GM12878 (cell line): ENCODE results near the gene DIMT1. TPM values are rescaled to one million over a fixed set of nuclear protein-coding genes. Genes with fewer than 3 reads are reported as not detected.

ENCODE experiments used
- BRCA1 ChIP-seq: IDR thresholded peaks from 2 replicates; pipeline ENCODE4 v1.6.1; 2011; ENCODE audit warnings: low read depth, low read length, improper control_type of control experiment
- ESRRA ChIP-seq: IDR thresholded peaks from 2 replicates; pipeline ENCODE4 v1.6.1; 2012; ENCODE audit warnings: mild to moderate bottlenecking, low read length, improper control_type of control experiment
- HCFC1 ChIP-seq: fragments of 150-350 bp; IDR thresholded peaks from 2 replicates; pipeline ENCODE4 v1.6.1; 2014; ENCODE audit warnings: low read length
- MTA3 ChIP-seq: IDR thresholded peaks from 2 replicates; pipeline ENCODE4 v1.6.1; 2012; ENCODE audit warnings: low read length, inconsistent platforms, borderline replicate concordance
- NFIC ChIP-seq: IDR thresholded peaks from 2 replicates; pipeline ENCODE4 v1.6.1; 2012; ENCODE audit warnings: low read depth, mild to moderate bottlenecking, inconsistent platforms, low read length, moderate library complexity
- NFYB ChIP-seq: IDR thresholded peaks from 2 replicates; pipeline ENCODE4 v1.6.1; 2011; ENCODE audit warnings: low read depth, mild to moderate bottlenecking, low read length, improper control_type of control experiment, moderate library complexity; ENCODE audit not compliant: insufficient read depth
- SMAD5 ChIP-seq: IDR thresholded peaks from 2 replicates; pipeline ENCODE4 v1.6.1; 2016; ENCODE audit warnings: antibody characterized with exemption, low read depth
- STAT1 ChIP-seq: fragments of 450-650 bp; conservative IDR thresholded peaks from 2 replicates; pipeline ENCODE4 v1.6.1; 2014; ENCODE audit warnings: antibody characterized with exemption, mild to moderate bottlenecking
- TAF1 ChIP-seq: IDR thresholded peaks from 2 replicates; pipeline ENCODE4 v1.6.1; 2011; ENCODE audit warnings: mild to moderate bottlenecking, low read depth, low read length, borderline replicate concordance
- TBL1XR1 ChIP-seq: IDR thresholded peaks from 2 replicates; pipeline ENCODE4 v1.6.1; 2012; ENCODE audit warnings: low read depth, low read length, improper control_type of control experiment
- WRNIP1 ChIP-seq: IDR thresholded peaks from 2 replicates; pipeline ENCODE4 v1.6.1; 2011; ENCODE audit warnings: low read depth, low read length, improper control_type of control experiment, borderline replicate concordance
- polyA plus RNA-seq, 11 experiments: library from polyadenylated mRNA; depleted of rRNA in 4 of 11; unstranded in 6 of 11; stranded (reverse) in 5 of 11; fragments of >200 nt; fragmentation: Nextera tagmentation in 4 of 11; fragmentation: Illumina TruSeq in 1 of 11; extraction: Ambion mirVana in 4 of 11; extraction: Trizol in 1 of 11; gene quantifications; 1 replicate in 1 of 11; 2 replicates in 10 of 11; pipeline versions ENCODE4 v1.2.1 to v1.2.3, GENCODE V29; 2011 to 2016; ENCODE audit warnings: inconsistent platforms in 2 of 11, missing spikeins in 2 of 11, low read depth in 1 of 11
- total RNA-seq, 4 experiments: library from RNA; depleted of rRNA in 3 of 4; stranded (reverse); fragments of >200 nt in 3 of 4; fragmentation: Illumina TruSeq in 1 of 4; extraction: Trizol in 1 of 4; gene quantifications; 2 replicates each; pipeline versions ENCODE4 v1.2.1 to v1.2.3, GENCODE V29; 2013 to 2021
- TF ChIP-seq, protein P1 (sequence below): fragments of 450-650 bp; conservative IDR thresholded peaks from 2 replicates; pipeline ENCODE4 v1.6.1; 2017; ENCODE audit warnings: mild to moderate bottlenecking, moderate library complexity
- TF ChIP-seq, protein P2 (sequence below): IDR thresholded peaks from 2 replicates; pipeline ENCODE4 v1.6.1; 2011; ENCODE audit warnings: borderline replicate concordance, low read depth, mild to moderate bottlenecking, moderate library complexity, low read length; ENCODE audit not compliant: insufficient read depth, poor library complexity, severe bottlenecking
- TF ChIP-seq, protein P3 (sequence below): IDR thresholded peaks from 2 replicates; pipeline ENCODE4 v1.6.1; 2012; ENCODE audit warnings: improper control_type of control experiment, low read depth, low read length; ENCODE audit not compliant: insufficient replicate concordance
- TF ChIP-seq, protein P4 (sequence below): fragments of 450-650 bp; IDR thresholded peaks from 2 replicates; pipeline ENCODE4 v1.6.1; 2016; ENCODE audit warnings: mild to moderate bottlenecking

The DIMT1 gene
- total and polyA plus RNA-seq, 10 of the 15 experiments (the other 5 are each of a cell fraction or from before 2014, with no cell fraction given) = 19.0 to 66.2 (median 31.6) TPM

DNA sequence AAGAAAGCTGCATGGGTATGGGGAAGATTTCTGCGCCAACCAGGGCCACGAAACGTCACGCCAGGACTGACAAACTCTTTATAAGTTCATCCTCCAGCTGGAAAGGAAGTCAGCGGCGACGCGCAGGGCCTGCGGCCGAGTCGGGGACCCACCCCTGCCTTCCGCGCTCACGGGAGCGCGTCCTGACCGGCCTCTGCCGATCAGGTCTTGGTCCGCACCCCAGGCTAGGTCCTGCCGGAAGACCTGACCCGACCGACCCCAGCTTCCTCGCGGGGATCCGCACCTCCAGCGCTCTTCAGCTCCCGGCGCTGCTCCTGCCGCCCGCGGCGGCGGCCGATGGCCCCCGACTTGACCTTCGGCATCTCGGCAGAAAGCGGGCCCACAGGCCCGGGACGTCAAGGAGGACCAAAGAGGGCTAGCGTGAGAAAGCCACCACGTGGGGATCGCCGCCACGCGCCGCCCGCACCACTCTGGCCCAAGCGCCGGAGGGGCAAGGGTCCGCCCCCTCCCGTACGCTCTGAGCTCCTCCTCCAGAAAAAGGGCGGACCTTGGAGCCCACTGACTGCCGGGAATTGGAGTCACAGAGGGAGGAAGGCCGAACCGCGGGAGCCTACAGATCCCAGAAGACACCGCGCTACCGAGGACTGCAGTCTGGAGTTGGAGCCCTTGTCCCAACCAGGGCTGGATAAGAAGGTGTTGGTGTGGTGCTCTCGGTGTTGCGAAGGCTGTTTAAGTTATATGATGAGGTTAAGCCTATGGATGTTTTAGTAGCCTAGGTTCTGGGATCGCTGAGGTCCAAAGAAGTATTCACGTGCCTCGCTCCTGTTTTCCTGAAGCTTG is at the start of gene DIMT1 (continued):
- no peak for TF ChIP-seq WRNIP1
- peak; percentile 52; the same call in 1 of the 2 replicates for TF ChIP-seq TAF1
- no peak for TF ChIP-seq ESRRA
- TF ChIP-seq BRCA1 = no peak
- TF ChIP-seq NFIC = 0 out of 2 replicates have a peak, but pooled peaks have one; percentile 41
- TF ChIP-seq, protein P1, sequence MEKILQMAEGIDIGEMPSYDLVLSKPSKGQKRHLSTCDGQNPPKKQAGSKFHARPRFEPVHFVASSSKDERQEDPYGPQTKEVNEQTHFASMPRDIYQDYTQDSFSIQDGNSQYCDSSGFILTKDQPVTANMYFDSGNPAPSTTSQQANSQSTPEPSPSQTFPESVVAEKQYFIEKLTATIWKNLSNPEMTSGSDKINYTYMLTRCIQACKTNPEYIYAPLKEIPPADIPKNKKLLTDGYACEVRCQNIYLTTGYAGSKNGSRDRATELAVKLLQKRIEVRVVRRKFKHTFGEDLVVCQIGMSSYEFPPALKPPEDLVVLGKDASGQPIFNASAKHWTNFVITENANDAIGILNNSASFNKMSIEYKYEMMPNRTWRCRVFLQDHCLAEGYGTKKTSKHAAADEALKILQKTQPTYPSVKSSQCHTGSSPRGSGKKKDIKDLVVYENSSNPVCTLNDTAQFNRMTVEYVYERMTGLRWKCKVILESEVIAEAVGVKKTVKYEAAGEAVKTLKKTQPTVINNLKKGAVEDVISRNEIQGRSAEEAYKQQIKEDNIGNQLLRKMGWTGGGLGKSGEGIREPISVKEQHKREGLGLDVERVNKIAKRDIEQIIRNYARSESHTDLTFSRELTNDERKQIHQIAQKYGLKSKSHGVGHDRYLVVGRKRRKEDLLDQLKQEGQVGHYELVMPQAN = peak; percentile 95
- TF ChIP-seq TBL1XR1 = no peak
- TF ChIP-seq NFYB = no peak
- TF ChIP-seq, protein P2, sequence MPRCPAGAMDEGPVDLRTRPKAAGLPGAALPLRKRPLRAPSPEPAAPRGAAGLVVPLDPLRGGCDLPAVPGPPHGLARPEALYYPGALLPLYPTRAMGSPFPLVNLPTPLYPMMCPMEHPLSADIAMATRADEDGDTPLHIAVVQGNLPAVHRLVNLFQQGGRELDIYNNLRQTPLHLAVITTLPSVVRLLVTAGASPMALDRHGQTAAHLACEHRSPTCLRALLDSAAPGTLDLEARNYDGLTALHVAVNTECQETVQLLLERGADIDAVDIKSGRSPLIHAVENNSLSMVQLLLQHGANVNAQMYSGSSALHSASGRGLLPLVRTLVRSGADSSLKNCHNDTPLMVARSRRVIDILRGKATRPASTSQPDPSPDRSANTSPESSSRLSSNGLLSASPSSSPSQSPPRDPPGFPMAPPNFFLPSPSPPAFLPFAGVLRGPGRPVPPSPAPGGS = no peak
- TF ChIP-seq, protein P3, sequence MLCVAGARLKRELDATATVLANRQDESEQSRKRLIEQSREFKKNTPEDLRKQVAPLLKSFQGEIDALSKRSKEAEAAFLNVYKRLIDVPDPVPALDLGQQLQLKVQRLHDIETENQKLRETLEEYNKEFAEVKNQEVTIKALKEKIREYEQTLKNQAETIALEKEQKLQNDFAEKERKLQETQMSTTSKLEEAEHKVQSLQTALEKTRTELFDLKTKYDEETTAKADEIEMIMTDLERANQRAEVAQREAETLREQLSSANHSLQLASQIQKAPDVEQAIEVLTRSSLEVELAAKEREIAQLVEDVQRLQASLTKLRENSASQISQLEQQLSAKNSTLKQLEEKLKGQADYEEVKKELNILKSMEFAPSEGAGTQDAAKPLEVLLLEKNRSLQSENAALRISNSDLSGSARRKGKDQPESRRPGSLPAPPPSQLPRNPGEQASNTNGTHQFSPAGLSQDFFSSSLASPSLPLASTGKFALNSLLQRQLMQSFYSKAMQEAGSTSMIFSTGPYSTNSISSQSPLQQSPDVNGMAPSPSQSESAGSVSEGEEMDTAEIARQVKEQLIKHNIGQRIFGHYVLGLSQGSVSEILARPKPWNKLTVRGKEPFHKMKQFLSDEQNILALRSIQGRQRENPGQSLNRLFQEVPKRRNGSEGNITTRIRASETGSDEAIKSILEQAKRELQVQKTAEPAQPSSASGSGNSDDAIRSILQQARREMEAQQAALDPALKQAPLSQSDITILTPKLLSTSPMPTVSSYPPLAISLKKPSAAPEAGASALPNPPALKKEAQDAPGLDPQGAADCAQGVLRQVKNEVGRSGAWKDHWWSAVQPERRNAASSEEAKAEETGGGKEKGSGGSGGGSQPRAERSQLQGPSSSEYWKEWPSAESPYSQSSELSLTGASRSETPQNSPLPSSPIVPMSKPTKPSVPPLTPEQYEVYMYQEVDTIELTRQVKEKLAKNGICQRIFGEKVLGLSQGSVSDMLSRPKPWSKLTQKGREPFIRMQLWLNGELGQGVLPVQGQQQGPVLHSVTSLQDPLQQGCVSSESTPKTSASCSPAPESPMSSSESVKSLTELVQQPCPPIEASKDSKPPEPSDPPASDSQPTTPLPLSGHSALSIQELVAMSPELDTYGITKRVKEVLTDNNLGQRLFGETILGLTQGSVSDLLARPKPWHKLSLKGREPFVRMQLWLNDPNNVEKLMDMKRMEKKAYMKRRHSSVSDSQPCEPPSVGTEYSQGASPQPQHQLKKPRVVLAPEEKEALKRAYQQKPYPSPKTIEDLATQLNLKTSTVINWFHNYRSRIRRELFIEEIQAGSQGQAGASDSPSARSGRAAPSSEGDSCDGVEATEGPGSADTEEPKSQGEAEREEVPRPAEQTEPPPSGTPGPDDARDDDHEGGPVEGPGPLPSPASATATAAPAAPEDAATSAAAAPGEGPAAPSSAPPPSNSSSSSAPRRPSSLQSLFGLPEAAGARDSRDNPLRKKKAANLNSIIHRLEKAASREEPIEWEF = no peak
- TF ChIP-seq STAT1 = 0 out of 2 replicates have a peak, but pooled peaks have one; percentile 69
- no peak for TF ChIP-seq MTA3
- TF ChIP-seq SMAD5 = peak; percentile 83; the same call in 1 of the 2 replicates
- peak; percentile 88 for TF ChIP-seq HCFC1
- TF ChIP-seq, protein P4, sequence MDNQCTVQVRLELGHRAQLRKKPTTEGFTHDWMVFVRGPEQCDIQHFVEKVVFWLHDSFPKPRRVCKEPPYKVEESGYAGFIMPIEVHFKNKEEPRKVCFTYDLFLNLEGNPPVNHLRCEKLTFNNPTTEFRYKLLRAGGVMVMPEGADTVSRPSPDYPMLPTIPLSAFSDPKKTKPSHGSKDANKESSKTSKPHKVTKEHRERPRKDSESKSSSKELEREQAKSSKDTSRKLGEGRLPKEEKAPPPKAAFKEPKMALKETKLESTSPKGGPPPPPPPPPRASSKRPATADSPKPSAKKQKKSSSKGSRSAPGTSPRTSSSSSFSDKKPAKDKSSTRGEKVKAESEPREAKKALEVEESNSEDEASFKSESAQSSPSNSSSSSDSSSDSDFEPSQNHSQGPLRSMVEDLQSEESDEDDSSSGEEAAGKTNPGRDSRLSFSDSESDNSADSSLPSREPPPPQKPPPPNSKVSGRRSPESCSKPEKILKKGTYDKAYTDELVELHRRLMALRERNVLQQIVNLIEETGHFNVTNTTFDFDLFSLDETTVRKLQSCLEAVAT = no peak
